Activated T-helper 17 cell treated with anti-CD3 and anti-CD28 coated beads, Interleukin-2, amount 50 U/mL, for 72 hours (primary cell): Measurements from ENCODE around the gene RBM23. TPM values are rescaled to one million over a fixed set of nuclear protein-coding genes. Genes with fewer than 3 reads are reported as not detected.
A peak's percentile ranks its signal among the peaks of the same experiment; 100 is the strongest.
"Not testable (repeated sequence)": the region's sequence is repeated elsewhere in the genome, so short reads cannot be mapped to it uniquely, and the experiment has no call there.

Source experiments
- ATAC-seq: fragments of 150-1000 bp; cut with Tn5 transposase; replicated peaks from 2 replicates; pipeline ENCODE4 v1.10.0; 2021; ENCODE audit warnings: mild to moderate bottlenecking, moderate library complexity
- H3K27ac Mint-ChIP-seq: one replicate; pipeline ENCODE4 v1.8.0; 2022; ENCODE audit warnings: mixed read lengths
- H3K27me3 Mint-ChIP-seq: one replicate; pipeline ENCODE4 v1.8.0; 2022; ENCODE audit warnings: mixed read lengths
- H3K36me3 Mint-ChIP-seq: one replicate; pipeline ENCODE4 v1.8.0; 2022; ENCODE audit warnings: low read depth, mild to moderate bottlenecking, mixed read lengths
- H3K4me1 Mint-ChIP-seq: one replicate; pipeline ENCODE4 v1.8.0; 2022; ENCODE audit warnings: mixed read lengths
- H3K4me3 Mint-ChIP-seq: one replicate; pipeline ENCODE4 v1.8.0; 2022; ENCODE audit warnings: mild to moderate bottlenecking, mixed read lengths
- H3K9me3 Mint-ChIP-seq: one replicate; pipeline ENCODE4 v1.8.0; 2022; ENCODE audit warnings: mixed read lengths
- total RNA-seq, 2 donors: library from RNA; stranded (reverse); gene quantifications; one replicate each; pipeline ENCODE4 v1.2.3, GENCODE V29; 2022

RBM23 gene
- 10 to 100 TPM; 69.5 to 70.5 TPM for total RNA-seq

GRCh38 chr14:22918804-22919600, at the start of gene RBM23:
RBM23 (minus strand) TSS chr14:22919149.
- Mint-ChIP-seq H3K4me1 (peaks cover 23% of the 10 kb centered on the region), H3K27me3 (no peaks in the 10 kb centered on the region), H3K9me3 (no peaks in the 10 kb centered on the region), H3K4me3 (peak within 1 kb of the TSS; percentile 98), H3K27ac (peak within 1 kb of the TSS; percentile 100), H3K36me3 (peaks cover 94% of the 10 kb centered on the region)
- peak; percentile 92 for ATAC-seq

GRCh38 chr14:22966783-22967269, 47.9 kb upstream of the RBM23 start:
- Mint-ChIP-seq H3K4me1 (no peaks in the 10 kb centered on the region), H3K4me3 (no peak overlapping the region), H3K27ac (no peak overlapping the region), H3K27me3 (no peaks in the 10 kb centered on the region), H3K36me3 (no peaks in the 10 kb centered on the region), H3K9me3 (no peaks in the 10 kb centered on the region)
- no peak for ATAC-seq

GRCh38 chr14:22965916-22966782, 47.2 kb upstream of the RBM23 start:
- not testable (repeated sequence) for H3K27ac Mint-ChIP-seq, ATAC-seq, H3K36me3 Mint-ChIP-seq

GRCh38 chr14:22962061-22962676, 43.2 kb upstream of the RBM23 start:
- ATAC-seq, result no peak
- no peaks in the 10 kb centered on the region for H3K4me1 Mint-ChIP-seq
- H3K4me3 Mint-ChIP-seq, result no peak overlapping the region
- no peak overlapping the region for H3K27ac Mint-ChIP-seq
- H3K9me3 Mint-ChIP-seq, result no peaks in the 10 kb centered on the region
- H3K27me3 Mint-ChIP-seq, result no peaks in the 10 kb centered on the region
- no peaks in the 10 kb centered on the region for H3K36me3 Mint-ChIP-seq

More at GRCh38 chr14:22965916-22966782, 47.2 kb upstream of the RBM23 start:
- not testable (repeated sequence) for H3K27me3 Mint-ChIP-seq, H3K4me3 Mint-ChIP-seq, H3K9me3 Mint-ChIP-seq, H3K4me1 Mint-ChIP-seq

- ATAC-seq, result no peak
- Mint-ChIP-seq H3K4me1 (peaks cover 8% of the 10 kb centered on the region), H3K27ac (peak overlapping the region; percentile 91), H3K36me3 (peaks cover 44% of the 10 kb centered on the region), H3K4me3 (peak overlapping the region; percentile 95), H3K27me3 (no peaks in the 10 kb centered on the region), H3K9me3 (no peaks in the 10 kb centered on the region)
Observed at GRCh38 chr14:22955702-22956569, 37.0 kb upstream of the RBM23 start.

- no peak for ATAC-seq
- H3K4me3 Mint-ChIP-seq, result no peak overlapping the region
- peaks cover 8% of the 10 kb centered on the region for H3K4me1 Mint-ChIP-seq
- no peaks in the 10 kb centered on the region for H3K27me3 Mint-ChIP-seq
- peak overlapping the region; percentile 25 for H3K27ac Mint-ChIP-seq
- peaks cover 79% of the 10 kb centered on the region for H3K36me3 Mint-ChIP-seq
- no peaks in the 10 kb centered on the region for H3K9me3 Mint-ChIP-seq
Observed at GRCh38 chr14:22952418-22952817, 33.5 kb upstream of the RBM23 start.

- not testable (repeated sequence) for H3K27ac Mint-ChIP-seq
- peaks cover 85% of the 10 kb centered on the region for H3K36me3 Mint-ChIP-seq
Observed at GRCh38 chr14:22951795-22952194, 32.8 kb upstream of the RBM23 start.

GRCh38 chr14:22945642-22946041, 26.7 kb upstream of the RBM23 start:
- Mint-ChIP-seq H3K27me3 (no peaks in the 10 kb centered on the region), H3K4me3 (no peak overlapping the region), H3K4me1 (no peaks in the 10 kb centered on the region), H3K27ac (no peak overlapping the region), H3K36me3 (peaks cover 77% of the 10 kb centered on the region), H3K9me3 (no peaks in the 10 kb centered on the region)
- ATAC-seq, result no peak

More at GRCh38 chr14:22951795-22952194, 32.8 kb upstream of the RBM23 start:
- not testable (repeated sequence) for ATAC-seq, H3K27me3 Mint-ChIP-seq, H3K9me3 Mint-ChIP-seq, H3K4me3 Mint-ChIP-seq, H3K4me1 Mint-ChIP-seq

GRCh38 chr14:22939684-22940083, 20.7 kb upstream of the RBM23 start:
- H3K9me3 Mint-ChIP-seq, result no peaks in the 10 kb centered on the region
- H3K27ac Mint-ChIP-seq, result no peak overlapping the region
- H3K4me3 Mint-ChIP-seq, result no peak overlapping the region
- H3K4me1 Mint-ChIP-seq, result no peaks in the 10 kb centered on the region
- no peaks in the 10 kb centered on the region for H3K27me3 Mint-ChIP-seq
- H3K36me3 Mint-ChIP-seq, result peaks cover 27% of the 10 kb centered on the region
- no peak for ATAC-seq

- no peak for ATAC-seq
- H3K27ac Mint-ChIP-seq, result no peak overlapping the region
- H3K4me3 Mint-ChIP-seq, result no peak overlapping the region
- no peaks in the 10 kb centered on the region for H3K9me3 Mint-ChIP-seq
- H3K4me1 Mint-ChIP-seq, result peaks cover 13% of the 10 kb centered on the region
- H3K36me3 Mint-ChIP-seq, result no peaks in the 10 kb centered on the region
- H3K27me3 Mint-ChIP-seq, result no peaks in the 10 kb centered on the region
Observed at GRCh38 chr14:22935156-22935555, 16.2 kb upstream of the RBM23 start.

GRCh38 chr14:22932146-22932545, 13.2 kb upstream of the RBM23 start:
- no peaks in the 10 kb centered on the region for H3K9me3 Mint-ChIP-seq
- H3K27me3 Mint-ChIP-seq, result no peaks in the 10 kb centered on the region
- H3K27ac Mint-ChIP-seq, result no peak overlapping the region
- H3K4me3 Mint-ChIP-seq, result peak overlapping the region; percentile 16
- H3K4me1 Mint-ChIP-seq, result peaks cover 21% of the 10 kb centered on the region
- no peak for ATAC-seq
- peaks cover 4% of the 10 kb centered on the region for H3K36me3 Mint-ChIP-seq

GRCh38 chr14:22929961-22930364, 11.0 kb upstream of the RBM23 start:
- H3K36me3 Mint-ChIP-seq, result peaks cover 26% of the 10 kb centered on the region
- no peak overlapping the region for H3K27ac Mint-ChIP-seq
- no peaks in the 10 kb centered on the region for H3K9me3 Mint-ChIP-seq
- H3K4me1 Mint-ChIP-seq, result peaks cover 25% of the 10 kb centered on the region
- ATAC-seq, result no peak
- no peaks in the 10 kb centered on the region for H3K27me3 Mint-ChIP-seq
- H3K4me3 Mint-ChIP-seq, result no peak overlapping the region

- H3K27ac Mint-ChIP-seq, result no peak within 1 kb of the TSS
- peaks cover 25% of the 10 kb centered on the region for H3K4me1 Mint-ChIP-seq
- peaks cover 32% of the 10 kb centered on the region for H3K36me3 Mint-ChIP-seq
- ATAC-seq, result peak; percentile 95
- H3K9me3 Mint-ChIP-seq, result no peaks in the 10 kb centered on the region
- no peak within 1 kb of the TSS for H3K4me3 Mint-ChIP-seq
- no peaks in the 10 kb centered on the region for H3K27me3 Mint-ChIP-seq
Observed at GRCh38 chr14:22929104-22929960, 10.4 kb upstream of the RBM23 start, which contains the start of gene PRMT5. PRMT5 (minus strand) TSS chr14:22929376; CDS start chr14:22929361, 15 bp downstream.
